CD4-positive, alpha-beta T cell treated with Interleukin-17A for 1 hour (primary cell): Measurements from ENCODE around the gene OCA2.
"Not testable (repeated sequence)": the region's sequence is repeated elsewhere in the genome, so short reads cannot be mapped to it uniquely, and the experiment has no call there.

Experiments used
- DNase-seq: peaks from one replicate; pipeline ENCODE4 v3.0.0-alpha.2; 2020

The OCA2 gene

DNA sequence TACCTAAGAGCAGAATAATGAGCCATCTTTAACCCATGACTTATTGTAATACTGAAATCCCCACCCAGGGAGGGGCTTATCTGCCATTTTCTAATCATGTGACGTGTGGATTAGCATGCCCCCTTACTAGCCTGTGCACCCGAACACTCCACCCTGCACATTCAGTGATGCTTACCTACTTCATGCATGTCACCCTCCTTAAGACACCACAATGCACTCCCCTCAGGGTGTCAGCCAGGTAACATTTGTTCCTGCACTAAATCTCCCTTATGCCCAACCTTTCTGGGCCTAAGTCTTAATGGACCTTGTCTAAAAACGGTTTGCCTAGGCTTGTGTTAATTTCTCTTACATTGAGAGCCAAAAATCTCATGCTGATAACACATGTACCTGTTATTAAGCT is 336.6 kb downstream of the OCA2 start:
- no peak for DNase-seq

DNA sequence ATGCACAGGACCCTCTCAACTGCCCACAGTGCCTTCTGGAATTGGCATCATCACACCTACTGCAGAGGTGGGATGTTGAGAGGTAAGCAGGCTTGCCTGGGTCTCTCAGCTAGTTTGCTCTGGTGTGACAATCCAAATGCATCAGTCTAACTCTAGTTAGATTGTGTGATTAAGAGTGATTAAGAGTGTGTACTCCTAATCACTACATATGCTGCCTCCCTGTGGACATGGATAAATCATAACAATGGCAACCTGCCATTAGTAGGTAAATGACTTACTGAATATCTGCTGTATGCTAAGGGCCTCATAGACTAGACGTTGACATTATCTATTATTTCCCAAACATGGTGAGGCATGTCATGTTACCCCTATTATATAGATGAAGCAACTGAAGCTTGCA is 342.1 kb downstream of the OCA2 start:
- DNase-seq, result no peak

DNA sequence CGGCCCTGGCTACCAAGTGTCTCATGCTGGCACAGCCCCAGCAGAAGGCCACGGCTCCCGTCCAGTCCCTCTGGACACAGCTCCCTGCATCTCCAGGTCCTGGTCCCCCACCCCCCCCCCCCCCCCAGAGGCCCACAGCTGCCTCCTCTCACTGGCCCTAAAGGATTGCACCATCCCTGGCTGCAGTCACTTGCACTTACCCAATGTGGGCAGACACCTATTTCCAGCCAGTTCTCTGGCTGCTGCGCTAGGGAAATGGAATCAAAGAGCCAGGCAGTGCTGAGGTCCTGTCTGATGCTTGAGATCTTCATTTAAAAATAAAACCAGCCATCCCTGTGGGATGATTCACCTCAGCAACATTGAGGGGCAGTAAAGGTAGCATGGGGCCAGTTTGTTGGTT is 346.4 kb downstream of the OCA2 start:
- no peak for DNase-seq

DNA sequence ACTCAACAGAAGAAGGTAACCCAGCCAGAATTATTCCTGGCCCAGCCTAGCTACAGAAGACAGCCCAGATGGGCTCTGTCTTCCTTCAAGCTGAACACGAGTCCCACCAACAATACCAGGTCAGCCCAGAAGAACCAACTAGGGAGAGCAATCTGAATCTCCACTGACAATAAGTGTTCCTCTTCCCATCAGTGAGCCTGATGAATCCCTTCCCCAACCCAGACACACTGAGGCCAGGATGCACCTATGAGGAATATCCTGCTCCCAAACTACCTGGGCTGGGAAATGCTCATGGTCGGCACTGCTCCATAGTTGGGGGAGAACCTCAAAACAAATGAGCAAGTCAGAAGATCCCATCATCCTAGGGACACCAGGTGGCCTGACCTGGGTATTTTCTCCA is 351.1 kb downstream of the OCA2 start:
- no peak for DNase-seq

DNA sequence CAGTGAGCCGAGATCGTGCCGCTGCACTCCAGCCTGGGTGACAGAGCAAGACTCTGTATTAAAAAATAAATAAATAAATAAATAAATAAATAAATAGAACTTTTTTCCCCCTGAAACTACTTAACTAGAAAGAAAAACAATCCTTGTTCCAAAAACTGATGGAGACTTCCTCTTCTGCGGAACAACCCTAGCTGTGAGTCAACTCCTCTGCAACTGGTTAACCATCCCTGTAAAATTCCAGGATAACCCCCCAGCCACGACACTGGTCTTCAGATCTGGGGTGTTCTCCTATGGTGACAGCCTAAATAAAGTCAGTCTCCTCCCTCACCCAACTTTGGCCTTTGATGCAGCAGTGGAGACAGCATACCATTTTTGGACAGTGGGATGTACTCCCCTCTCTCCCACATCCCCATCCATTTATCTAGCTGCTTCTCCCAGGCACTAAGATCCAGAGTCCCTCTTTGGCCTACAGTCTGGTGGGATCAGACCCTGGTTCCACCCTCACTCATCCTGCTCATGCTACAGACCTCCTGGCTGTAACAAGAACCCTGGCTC is 352.6 kb downstream of the OCA2 start:
- no peak for DNase-seq

DNA sequence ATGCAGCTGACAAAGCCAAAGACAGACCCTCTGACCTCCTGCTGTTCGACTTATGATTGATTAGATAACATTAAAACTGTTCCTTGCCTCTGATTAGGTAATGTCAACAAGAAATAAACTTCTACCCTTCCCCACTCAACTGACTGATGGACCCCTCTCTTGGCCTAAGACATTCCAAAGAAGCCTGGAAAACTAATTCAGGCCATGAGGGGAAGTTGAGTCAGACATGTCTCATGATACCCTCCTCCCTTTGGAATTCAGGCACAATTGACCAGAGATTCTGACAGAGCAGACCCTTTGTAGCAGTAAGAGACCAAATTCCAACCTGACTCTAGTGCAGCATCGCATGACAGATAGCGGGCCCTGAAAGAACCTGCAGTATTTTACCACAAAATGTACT is 354.5 kb downstream of the OCA2 start:
- no peak for DNase-seq

DNA sequence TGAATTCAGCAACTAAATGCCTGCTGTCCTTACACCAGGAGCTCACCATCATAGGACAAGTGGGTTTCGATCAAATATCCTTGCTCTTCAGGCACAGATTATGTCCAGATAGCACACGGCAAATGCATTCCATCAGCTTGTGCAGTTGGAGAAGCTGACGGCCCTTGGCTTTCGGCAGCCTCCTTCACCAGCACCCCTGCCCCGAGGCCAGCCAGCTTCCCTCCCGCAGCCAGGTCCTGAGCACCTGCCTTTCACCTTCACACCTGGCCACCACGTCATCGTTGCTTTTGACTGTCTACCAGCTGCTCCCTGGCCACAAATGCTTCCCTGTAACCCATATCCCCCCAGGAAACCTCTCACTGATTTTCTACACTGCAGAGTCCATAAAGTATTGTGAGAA is 355.5 kb downstream of the OCA2 start:
- DNase-seq, result no peak

DNA sequence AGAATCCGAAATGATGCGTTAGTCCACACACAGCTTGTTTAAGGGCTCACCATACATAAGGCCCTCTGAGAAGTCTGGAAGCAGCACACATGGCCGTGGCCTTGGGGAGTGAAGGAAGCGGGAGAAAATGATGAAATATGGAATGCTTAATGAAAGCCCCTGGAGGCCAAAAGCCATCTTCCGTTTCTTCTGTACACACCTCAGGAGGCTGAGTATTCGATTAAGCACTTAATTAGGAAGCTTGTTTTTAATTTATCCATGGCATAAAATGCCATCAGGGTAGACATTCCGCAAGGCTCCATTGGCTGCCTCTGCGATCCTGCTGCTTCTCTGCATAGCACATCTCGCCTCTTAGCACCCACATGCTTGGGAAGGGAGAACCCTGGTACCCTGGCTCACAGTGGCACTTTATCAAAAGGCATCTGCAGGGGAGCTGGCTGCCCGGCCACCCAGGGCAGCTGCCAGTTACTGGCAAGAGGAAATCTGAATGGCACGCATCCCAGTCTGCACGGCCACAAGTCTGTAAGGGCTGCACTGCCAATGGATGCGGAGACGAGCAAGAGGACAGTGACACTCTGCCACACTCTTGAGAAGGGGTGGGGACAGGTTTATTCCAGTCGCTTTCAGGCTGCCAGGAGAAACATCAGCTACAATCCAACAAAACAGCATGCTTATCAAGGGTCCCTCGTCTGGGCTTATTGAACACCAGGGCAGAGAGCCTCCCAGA is 356.2 kb downstream of the OCA2 start:
- DNase-seq, result no peak

DNA sequence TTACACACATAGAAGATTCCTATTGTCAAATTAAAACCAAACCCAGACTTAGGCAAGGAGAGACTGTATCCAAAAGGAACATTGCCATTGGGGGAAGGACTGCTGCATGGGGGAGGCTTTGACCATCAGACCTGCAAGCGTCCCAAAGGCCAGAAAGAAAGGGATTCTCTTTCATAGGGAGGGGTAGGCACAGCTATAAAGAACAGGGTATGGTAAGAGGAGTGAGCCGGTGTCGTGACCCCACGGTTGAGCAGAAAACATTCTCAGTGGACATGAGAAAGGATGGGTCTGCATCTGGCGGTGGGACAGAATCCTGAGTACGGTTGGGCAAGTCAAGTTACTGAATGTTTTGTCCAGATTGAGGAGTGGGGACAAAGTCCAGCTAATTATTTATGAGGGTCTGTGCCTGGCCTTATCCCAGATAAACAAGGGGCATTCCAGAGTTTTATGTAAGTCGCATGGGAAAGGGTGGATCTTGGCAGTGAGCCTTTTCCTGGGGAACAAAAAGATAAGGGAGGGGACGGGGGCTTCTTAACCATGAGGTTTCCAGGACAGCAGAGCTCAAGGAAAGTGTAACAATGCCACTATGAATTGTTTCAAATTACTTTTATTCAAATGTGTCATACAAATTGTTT is 357.8 kb downstream of the OCA2 start:
- no peak for DNase-seq

DNA sequence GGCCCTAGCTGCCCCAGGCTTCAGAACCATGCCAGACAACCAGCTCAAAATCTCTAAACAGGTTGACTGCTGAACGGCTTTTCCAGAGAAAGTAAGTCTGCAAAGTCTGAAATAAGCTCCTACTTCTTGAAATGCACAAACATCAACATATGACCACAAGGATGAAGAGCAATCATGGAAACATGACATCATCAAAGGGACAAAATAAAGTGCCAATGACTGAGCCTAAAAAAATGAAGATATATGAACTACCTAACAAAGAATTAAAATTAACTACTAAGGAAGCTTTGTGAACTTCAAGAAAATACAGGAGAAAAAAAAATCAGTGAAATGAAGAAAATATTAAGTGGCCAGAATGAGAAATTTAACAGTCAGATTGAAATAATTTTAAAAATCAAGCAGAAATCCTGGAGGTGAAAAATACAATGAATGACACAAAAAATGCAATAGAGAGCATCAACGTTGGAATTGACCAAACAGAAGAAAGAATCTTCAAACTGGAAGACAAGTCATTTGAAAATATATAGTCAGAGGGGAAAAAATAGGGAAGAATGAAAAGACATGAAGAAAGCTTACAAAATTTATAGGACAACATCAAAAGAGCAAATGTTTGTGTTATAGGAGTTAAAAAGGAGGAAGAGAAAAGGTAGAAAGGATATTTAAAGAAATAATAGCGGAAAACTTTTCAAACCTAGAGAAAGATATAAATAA is 364.2 kb downstream of the OCA2 start:
- no peak for DNase-seq

DNA sequence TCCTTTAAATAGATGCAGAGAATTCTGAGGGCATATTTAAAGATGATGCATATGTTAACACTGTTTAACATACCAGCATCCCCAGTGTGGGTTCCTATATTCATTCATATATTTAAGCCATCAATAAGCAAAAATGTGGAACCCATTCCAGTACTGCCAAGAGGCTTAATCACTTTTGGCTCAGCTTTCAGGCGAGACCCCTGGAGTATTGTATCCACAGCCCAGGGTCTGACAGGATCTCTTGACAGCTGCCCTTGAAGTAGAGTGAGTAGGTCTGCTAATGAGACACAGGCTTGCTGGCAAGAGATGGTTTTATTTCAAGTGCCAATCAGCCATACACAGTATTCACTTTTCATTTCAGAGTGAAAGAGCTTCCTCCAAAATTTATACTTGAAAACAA is 367.3 kb downstream of the OCA2 start:
- DNase-seq, result no peak

DNA sequence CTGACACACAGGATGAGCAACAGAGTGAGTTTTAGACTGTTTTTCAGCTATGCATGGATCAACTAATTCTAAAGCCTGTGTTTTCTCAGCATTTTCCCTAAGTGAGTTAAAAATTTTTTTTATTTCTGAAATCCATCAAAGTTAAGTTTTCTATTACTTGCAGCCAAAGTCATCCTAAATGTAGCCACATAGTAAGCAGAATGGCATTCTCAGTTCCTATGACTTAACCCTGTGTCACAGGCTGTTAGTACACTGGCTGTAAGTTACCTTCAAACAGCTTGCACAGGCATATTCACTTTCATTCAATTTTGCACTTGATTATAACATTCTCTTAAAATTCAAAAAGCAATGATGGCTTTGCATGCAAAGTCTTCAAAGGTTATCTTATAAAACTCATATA is 368.2 kb downstream of the OCA2 start:
- DNase-seq, result no peak

DNA sequence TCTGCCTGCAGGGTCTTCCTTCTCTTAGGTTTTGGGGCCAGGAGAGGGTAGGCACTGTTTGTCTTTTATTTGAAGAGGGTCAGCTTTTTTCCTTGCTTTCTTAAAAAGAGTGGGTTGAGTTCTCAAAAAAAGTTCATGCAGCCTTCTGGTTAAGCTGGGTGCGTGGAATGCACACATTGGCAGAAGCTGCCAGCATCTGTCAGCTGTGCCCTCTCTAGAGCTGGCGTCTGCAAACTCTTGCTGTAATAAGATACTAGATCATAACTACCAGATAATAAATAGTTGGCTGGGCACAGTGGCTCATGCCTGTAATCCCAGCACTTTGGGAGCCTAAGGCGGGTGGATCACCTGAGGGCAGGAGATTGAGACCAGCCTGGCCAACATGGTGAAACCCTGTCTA is 373.4 kb downstream of the OCA2 start:
- DNase-seq, result no peak

DNA sequence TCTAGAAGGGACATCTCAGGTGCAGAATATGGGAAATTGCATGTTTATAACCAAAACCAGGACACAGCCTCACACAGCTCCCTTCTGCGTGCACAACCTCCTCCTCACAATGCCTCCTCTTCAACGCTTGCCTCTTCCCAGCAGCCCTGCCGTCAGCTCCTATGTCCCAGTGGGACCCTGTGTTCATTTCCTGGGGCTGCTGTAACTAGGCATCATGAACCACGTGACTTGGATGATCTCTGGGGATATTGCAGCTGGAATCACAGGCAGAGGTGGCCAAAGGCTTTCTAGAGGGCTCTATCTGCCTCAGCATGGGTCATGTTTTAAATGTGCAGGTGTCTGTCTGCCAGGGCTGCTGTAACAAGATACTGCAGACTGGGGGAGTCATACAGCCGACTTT is 375.3 kb downstream of the OCA2 start:
- DNase-seq, result no peak

DNA sequence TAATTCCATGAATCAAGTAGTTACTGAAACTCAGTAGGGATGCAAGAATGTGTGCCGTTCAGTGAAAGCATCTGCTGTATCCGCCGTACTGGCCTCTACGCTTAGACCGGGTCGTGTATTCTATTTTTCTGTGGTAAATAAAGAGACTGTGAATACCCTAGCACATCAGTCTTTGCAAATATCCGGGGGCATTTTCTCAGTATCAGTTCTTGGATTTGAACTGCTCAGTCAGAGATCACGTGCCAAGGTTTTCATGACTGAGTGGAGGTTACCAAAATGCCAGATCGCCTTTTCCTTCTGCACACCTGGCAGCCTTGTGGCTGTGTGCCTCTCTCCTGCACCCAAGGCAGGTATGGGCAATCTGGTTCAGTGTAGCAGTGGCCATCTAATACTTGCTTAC is 377.0 kb downstream of the OCA2 start:
- no peak for DNase-seq

DNA sequence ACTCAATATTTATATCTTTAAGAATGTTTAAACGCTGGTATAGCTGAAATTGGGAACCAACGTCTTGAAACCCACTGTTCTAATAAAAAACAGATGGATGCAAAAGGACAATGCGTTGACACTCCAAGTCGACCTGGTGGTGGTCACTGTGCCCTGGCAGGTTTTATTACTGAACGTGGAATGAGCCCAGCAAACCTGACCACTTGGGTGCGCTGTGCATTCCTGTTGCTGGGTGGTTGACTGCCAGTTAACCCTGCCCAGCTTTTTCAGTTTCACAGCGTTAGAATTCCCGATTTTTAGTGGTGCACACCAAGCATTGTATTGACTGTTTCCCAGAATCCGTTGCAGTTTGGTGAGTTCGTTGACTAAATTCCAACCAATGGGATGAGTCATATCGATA is 384.4 kb downstream of the OCA2 start:
- DNase-seq, result no peak

DNA sequence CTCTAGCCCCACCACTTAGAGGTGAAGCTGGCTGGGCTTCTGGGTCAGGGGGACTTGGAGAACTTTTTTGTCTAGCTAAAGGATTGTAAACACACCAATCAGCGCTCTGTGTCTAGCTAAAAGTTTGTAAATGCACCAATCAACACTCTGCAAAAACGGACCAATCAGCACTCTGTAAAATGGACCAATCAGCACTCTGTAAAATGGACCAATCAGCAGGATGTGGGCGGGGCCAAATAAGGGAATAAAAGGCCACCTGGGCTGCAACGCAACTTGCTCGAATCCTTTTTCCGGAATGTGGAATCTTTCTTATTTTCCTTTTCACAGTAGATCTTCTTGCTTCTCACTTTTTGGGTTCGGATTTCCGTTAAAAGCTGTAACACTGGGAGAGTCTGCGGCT is 385.3 kb downstream of the OCA2 start:
- DNase-seq, result not testable (repeated sequence)

DNA sequence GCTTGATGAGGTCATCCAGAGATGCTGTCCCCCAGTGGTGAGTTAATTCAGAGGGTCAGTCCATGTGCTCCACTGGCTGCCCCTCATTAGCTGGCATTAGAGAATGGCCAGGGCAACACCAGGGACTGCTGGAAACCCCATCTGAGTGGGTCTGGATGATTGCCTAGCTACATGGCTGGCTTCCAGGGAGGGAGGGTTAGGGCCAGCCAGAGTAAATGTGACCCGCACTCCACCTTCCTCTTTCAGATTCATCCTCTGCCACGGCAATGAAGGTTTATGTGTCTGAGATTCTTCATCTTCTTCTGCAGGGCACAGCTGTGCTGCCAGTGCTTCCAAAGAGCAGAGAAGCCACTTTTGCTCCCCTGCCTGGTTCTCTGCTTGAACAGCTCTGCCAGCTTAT is 391.9 kb downstream of the OCA2 start:
- no peak for DNase-seq

DNA sequence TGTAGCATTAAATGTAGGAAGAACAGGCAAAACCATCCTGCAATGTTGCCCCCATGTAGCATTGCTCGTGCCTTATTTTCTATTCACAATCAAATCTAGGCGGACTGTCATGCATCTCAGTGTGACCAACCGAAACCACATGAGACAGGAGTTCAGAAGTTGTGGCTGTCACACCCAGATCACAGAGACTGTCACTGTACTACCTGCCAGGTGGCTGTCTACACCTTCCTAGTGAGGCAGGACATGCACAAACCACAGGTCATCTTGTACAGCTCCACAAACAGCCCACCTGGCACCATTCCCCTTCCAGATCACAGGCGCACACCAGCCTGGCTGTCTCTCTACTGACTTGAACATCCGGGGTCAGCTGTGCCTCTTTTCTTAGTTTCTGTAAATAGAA is 392.8 kb downstream of the OCA2 start:
- no peak for DNase-seq

DNA sequence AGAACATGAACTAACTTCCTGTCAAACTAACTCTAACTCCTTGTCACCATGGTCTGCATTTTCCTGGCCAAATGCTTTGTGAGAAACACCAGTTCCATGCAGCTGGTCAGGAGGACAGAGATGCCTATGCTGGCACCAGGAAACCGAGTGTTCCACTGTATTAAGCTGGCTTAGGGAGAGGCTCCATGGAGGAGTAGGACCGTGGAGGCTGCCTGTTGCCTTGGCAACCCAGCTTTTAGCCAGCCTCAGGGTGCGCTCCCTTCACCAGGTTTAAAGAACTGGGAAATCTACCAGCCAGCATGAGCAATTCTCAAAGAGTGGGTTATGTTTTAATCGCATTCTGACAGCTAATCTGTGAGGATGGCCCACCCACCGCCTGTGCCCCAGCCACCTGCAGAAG is 394.1 kb downstream of the OCA2 start:
- DNase-seq, result no peak
